Keratinocyte (primary cell): Measurements from ENCODE around the gene TRIM52. TPM values are rescaled to one million over a fixed set of nuclear protein-coding genes. Genes with fewer than 3 reads are reported as not detected.

Experiments
- DNase-seq: peaks from one replicate; pipeline ENCODE4 v3.0.0-alpha.2; 2011; ENCODE audit warnings: low read depth, missing footprints, low spot score
- FAIRE-seq: peaks from 2 replicates; lab custom pipeline; 2011; peaks lifted over from hg19 to GRCh38; lab: Jason Lieb, UNC
- H2AFZ ChIP-seq: 2 replicates; pipeline ENCODE4 v1.6.0; 2012; ENCODE audit warnings: low read length, control low read depth, inconsistent platforms; ENCODE audit not compliant: control insufficient read depth
- H3K27ac ChIP-seq: 2 replicates; pipeline ENCODE4 v1.5.1; 2011; ENCODE audit warnings: low read length; ENCODE audit not compliant: control insufficient read depth, insufficient read depth
- H3K27me3 ChIP-seq: 3 replicates; pipeline ENCODE4 v1.6.0; 2011; ENCODE audit warnings: low read length; ENCODE audit not compliant: control insufficient read depth, insufficient read depth; ENCODE audit errors: extremely low read depth
- H3K36me3 ChIP-seq, 2 experiments: 2 replicates in 1 of 2; 3 replicates in 1 of 2; pipeline ENCODE4 v1.5.1; 2011; ENCODE audit warnings: low read length in 2 of 2, mild to moderate bottlenecking in 1 of 2; ENCODE audit not compliant: control insufficient read depth in 2 of 2, insufficient read depth in 2 of 2; ENCODE audit errors: extremely low read depth in 1 of 2
- H3K4me1 ChIP-seq: 3 replicates; pipeline ENCODE4 v1.5.1; 2011; ENCODE audit warnings: low read length; ENCODE audit not compliant: control insufficient read depth, insufficient read depth; ENCODE audit errors: extremely low read depth
- H3K4me2 ChIP-seq: 3 replicates; pipeline ENCODE4 v1.6.0; 2011; ENCODE audit warnings: low read depth, low read length; ENCODE audit not compliant: control insufficient read depth, insufficient read depth; ENCODE audit errors: extremely low read depth
- H3K4me3 ChIP-seq, 3 experiments: fragments of 200-600 bp in 1 of 3; sonication (generic) in 1 of 3; 2 replicates in 2 of 3; 3 replicates in 1 of 3; pipeline ENCODE4 v1.5.1; 2011 to 2016; ENCODE audit warnings: low read length in 3 of 3, mild to moderate bottlenecking in 3 of 3, control low read depth in 2 of 3, inconsistent platforms in 1 of 3, low read depth in 1 of 3, mixed read lengths in 1 of 3, mixed run types in 1 of 3, moderate library complexity in 1 of 3; ENCODE audit not compliant: control insufficient read depth in 2 of 3, insufficient read depth in 2 of 3; ENCODE audit errors: extremely low read depth in 1 of 3
- H3K79me2 ChIP-seq: 2 replicates; pipeline ENCODE4 v1.6.0; 2012; ENCODE audit warnings: low read length; ENCODE audit not compliant: control insufficient read depth, insufficient read depth
- H3K9ac ChIP-seq: 3 replicates; pipeline ENCODE4 v1.6.0; 2011; ENCODE audit warnings: low read length; ENCODE audit not compliant: control insufficient read depth, insufficient read depth; ENCODE audit errors: extremely low read depth
- H3K9me1 ChIP-seq: 3 replicates; pipeline ENCODE4 v1.6.0; 2011; ENCODE audit warnings: low read length; ENCODE audit not compliant: control insufficient read depth, insufficient read depth; ENCODE audit errors: extremely low read depth
- H3K9me3 ChIP-seq: 2 replicates; pipeline ENCODE4 v1.5.1; 2012; ENCODE audit warnings: low read depth, low read length; ENCODE audit not compliant: control insufficient read depth
- H4K20me1 ChIP-seq: 3 replicates; pipeline ENCODE4 v1.6.0; 2011; ENCODE audit warnings: low read length; ENCODE audit not compliant: control insufficient read depth, insufficient read depth; ENCODE audit errors: extremely low read depth
- CTCF ChIP-seq, 3 experiments: IDR thresholded peaks in 1 of 3; conservative IDR thresholded peaks in 1 of 3; optimal IDR thresholded peaks in 1 of 3; 2 replicates in 2 of 3; 3 replicates in 1 of 3; pipeline versions ENCODE3 to v1.5.1; 2011; ENCODE audit warnings: low read length in 3 of 3, mild to moderate bottlenecking in 3 of 3, moderate library complexity in 2 of 3, control low read depth in 1 of 3, inconsistent platforms in 1 of 3; ENCODE audit not compliant: insufficient read depth in 2 of 3; ENCODE audit errors: extremely low read depth in 1 of 3
- EZH2 ChIP-seq: IDR thresholded peaks from one replicate; pipeline ENCODE4 v1.6.1; 2012; ENCODE audit warnings: inconsistent platforms, mild to moderate bottlenecking, low read length, moderate library complexity
- dilution Hi-C: fragments of 300-500 bp; cut with MboI; formaldehyde crosslinking; loops from one replicate; pipeline ENCODE4 v1.7.0; 2020; ENCODE audit warnings: low sequenced_read_pairs; ENCODE audit not compliant: extremely low pct_ligation_motif_present
- polyA plus RNA-seq, 5 experiments: library from polyadenylated mRNA; depleted of rRNA in 3 of 5; stranded (reverse) in 3 of 5; stranded (forward) in 1 of 5; unstranded in 1 of 5; fragments of >200 nt; gene quantifications; 1 replicate in 1 of 5; 2 replicates in 3 of 5; 3 replicates in 1 of 5; pipeline versions ENCODE4 v1.2.1 to v1.2.3, GENCODE V29; 2011 to 2012; ENCODE audit warnings: missing spikeins in 2 of 5, low read depth in 1 of 5, low replicate concordance in 1 of 5

Gene TRIM52
- polyA plus RNA-seq, 1 donor (not counting 4 experiments of a cell fraction or from before 2014, with no cell fraction given) = 7.5 TPM

- no peaks in the 10 kb centered on the region for H3K9me1 ChIP-seq
- H3K27ac ChIP-seq = no peak overlapping the region
- no peaks in the 10 kb centered on the region for H3K27me3 ChIP-seq
- no peaks in the 10 kb centered on the region for H3K79me2 ChIP-seq
- no peak overlapping the region for H3K4me2 ChIP-seq
- H3K36me3 ChIP-seq = no peaks in the 10 kb centered on the region
- H3K9me3 ChIP-seq = no peaks in the 10 kb centered on the region
- no peaks in the 10 kb centered on the region for H4K20me1 ChIP-seq
- no peak overlapping the region for H3K9ac ChIP-seq
- H3K4me1 ChIP-seq = peaks cover 6% of the 10 kb centered on the region
- DNase-seq (no peak), FAIRE-seq (no peak)
- H3K4me3 ChIP-seq = no peak overlapping the region
- dilution Hi-C loops = no loop called here
- H2AFZ ChIP-seq = no peak overlapping the region
- TF ChIP-seq EZH2 (no peak), CTCF (optimal IDR thresholded peaks at IDR 0.05 in 1 of 3, IDR thresholded peaks at IDR 0.05 in 1 of 3, conservative IDR thresholded peaks at IDR 0.05 in 1 of 3; ENCODE audit: extremely low read depth in 1 of 3, insufficient read depth in 2 of 3, low read length in 3 of 3) (no peak)
Measured at GRCh38 chr5:181212934-181213333, 48.0 kb downstream of the TRIM52 start.

GRCh38 chr5:181212080-181212479 is 48.9 kb downstream of the TRIM52 start:
- no peak for FAIRE-seq
- dilution Hi-C loops = no loop called here
- no peaks in the 10 kb centered on the region for H3K9me1 ChIP-seq
- no peak overlapping the region for H3K27ac ChIP-seq
- no peak overlapping the region for H2AFZ ChIP-seq
- H3K4me2 ChIP-seq = no peak overlapping the region
- H3K27me3 ChIP-seq = no peaks in the 10 kb centered on the region
- TF ChIP-seq CTCF (optimal IDR thresholded peaks at IDR 0.05 in 1 of 3, IDR thresholded peaks at IDR 0.05 in 1 of 3, conservative IDR thresholded peaks at IDR 0.05 in 1 of 3; ENCODE audit: extremely low read depth in 1 of 3, insufficient read depth in 2 of 3, low read length in 3 of 3) = no peak
- TF ChIP-seq EZH2 = no peak
- no peaks in the 10 kb centered on the region for H3K9me3 ChIP-seq
- DNase-seq = no peak
- H3K79me2 ChIP-seq = no peaks in the 10 kb centered on the region
- H3K9ac ChIP-seq = no peak overlapping the region
- H4K20me1 ChIP-seq = no peaks in the 10 kb centered on the region
- no peaks in the 10 kb centered on the region for H3K36me3 ChIP-seq
- no peaks in the 10 kb centered on the region for H3K4me1 ChIP-seq
- H3K4me3 ChIP-seq = no peak overlapping the region
